ENCODE measurements around the gene ATL1.
"Not testable (repeated sequence)": the region's sequence is repeated elsewhere in the genome, so short reads cannot be mapped to it uniquely, and the experiment has no call there.

Gene ATL1

GRCh38 chr14:50544911-50545310 lies 15.0 kb upstream of the ATL1 start:
- H3K27me3 ChIP-seq (ENCODE audit: control insufficient read depth, insufficient read depth, low read length), result no peaks in the 10 kb centered on the region
- H3K4me3 ChIP-seq (ENCODE audit: low read length), result no peak overlapping the region
- no peak overlapping the region for H3K9ac ChIP-seq (ENCODE audit: low read length)
- H3K4me1 ChIP-seq (ENCODE audit: control insufficient read depth, insufficient read depth, low read length), result no peaks in the 10 kb centered on the region
- no peak overlapping the region for H3K27ac ChIP-seq (ENCODE audit: low read depth, low read length)
- no peaks in the 10 kb centered on the region for H3K36me3 ChIP-seq (ENCODE audit: control insufficient read depth, insufficient read depth, low read length)

DNA sequence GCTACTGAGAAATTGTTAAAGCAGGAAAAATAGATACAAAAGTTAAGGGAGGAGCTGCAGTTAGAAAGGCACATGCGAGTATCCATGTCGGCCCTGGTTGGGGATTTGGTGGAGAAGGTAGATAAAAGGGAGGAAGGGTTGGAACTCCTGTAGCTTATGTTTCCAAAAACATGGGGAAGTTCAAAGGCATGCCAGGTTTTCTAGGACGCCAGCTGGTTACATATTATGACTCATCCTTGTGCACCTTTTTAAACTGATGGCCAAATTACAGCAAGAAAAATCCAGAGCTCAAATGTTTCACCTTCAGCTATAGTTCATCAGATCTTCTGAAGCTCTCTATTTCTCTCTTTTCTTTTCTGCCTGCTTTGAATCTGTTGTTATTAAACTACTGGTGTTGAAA lies 14.3 kb upstream of the ATL1 start:
- H3K4me3 ChIP-seq (ENCODE audit: low read length), result no peak overlapping the region
- no peak overlapping the region for H3K27ac ChIP-seq (ENCODE audit: low read depth, low read length)
- H3K4me1 ChIP-seq (ENCODE audit: control insufficient read depth, insufficient read depth, low read length), result no peaks in the 10 kb centered on the region
- H3K36me3 ChIP-seq (ENCODE audit: control insufficient read depth, insufficient read depth, low read length), result no peaks in the 10 kb centered on the region
- no peaks in the 10 kb centered on the region for H3K27me3 ChIP-seq (ENCODE audit: control insufficient read depth, insufficient read depth, low read length)
- no peak overlapping the region for H3K9ac ChIP-seq (ENCODE audit: low read length)

DNA sequence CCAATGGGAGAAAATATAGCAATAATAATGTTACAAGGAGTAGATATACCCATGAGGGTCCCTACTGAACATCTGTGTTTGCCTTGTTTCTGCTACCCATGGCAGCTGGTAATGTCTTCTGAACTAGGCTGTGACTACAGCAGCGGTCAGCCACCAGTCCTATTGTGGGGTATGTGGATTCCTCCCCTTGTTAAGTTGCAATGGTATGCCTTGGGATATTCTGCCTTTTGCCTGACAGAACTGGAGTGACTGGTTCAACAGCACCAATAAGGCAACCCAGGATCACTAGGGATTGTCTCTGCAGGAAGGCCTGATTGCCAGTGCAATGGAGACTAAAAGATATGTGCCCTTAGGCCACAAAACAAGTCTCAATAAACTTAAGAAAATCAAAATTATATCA lies 9.7 kb upstream of the ATL1 start:
- H3K27ac ChIP-seq (ENCODE audit: low read depth, low read length), result no peak overlapping the region
- H3K4me3 ChIP-seq (ENCODE audit: low read length), result no peak overlapping the region
- no peaks in the 10 kb centered on the region for H3K36me3 ChIP-seq (ENCODE audit: control insufficient read depth, insufficient read depth, low read length)
- no peak overlapping the region for H3K9ac ChIP-seq (ENCODE audit: low read length)
- H3K27me3 ChIP-seq (ENCODE audit: control insufficient read depth, insufficient read depth, low read length), result no peaks in the 10 kb centered on the region
- H3K4me1 ChIP-seq (ENCODE audit: control insufficient read depth, insufficient read depth, low read length), result no peaks in the 10 kb centered on the region

GRCh38 chr14:50551877-50552276 lies 8.1 kb upstream of the ATL1 start:
- no peak overlapping the region for H3K4me3 ChIP-seq (ENCODE audit: low read length)
- H3K9ac ChIP-seq (ENCODE audit: low read length), result no peak overlapping the region
- H3K36me3 ChIP-seq (ENCODE audit: control insufficient read depth, insufficient read depth, low read length), result no peaks in the 10 kb centered on the region
- no peaks in the 10 kb centered on the region for H3K4me1 ChIP-seq (ENCODE audit: control insufficient read depth, insufficient read depth, low read length)
- no peaks in the 10 kb centered on the region for H3K27me3 ChIP-seq (ENCODE audit: control insufficient read depth, insufficient read depth, low read length)
- no peak overlapping the region for H3K27ac ChIP-seq (ENCODE audit: low read depth, low read length)

GRCh38 chr14:50552796-50553195 lies 7.1 kb upstream of the ATL1 start:
- not testable (repeated sequence) for H3K27ac ChIP-seq (ENCODE audit: low read depth, low read length)

DNA sequence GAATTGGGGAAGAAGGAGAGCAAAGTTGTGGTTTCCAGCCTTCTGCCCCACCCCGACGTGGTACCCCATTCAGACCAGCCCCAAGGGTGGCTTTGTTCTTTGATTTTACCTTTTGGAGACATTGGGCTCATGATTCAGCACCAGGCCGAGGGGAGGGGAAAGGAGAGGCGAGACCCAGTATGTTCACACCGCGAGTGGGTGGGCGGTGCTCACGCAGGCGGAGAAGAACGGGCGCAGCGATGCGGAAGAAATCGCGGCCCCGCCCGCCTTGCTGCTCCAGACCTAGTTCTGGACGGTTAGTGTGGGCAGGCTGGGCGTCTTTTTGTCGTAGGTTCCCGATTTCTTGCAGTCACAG lies 963 bp downstream of the ATL1 start:
- Histone ChIP-seq H3K36me3 (ENCODE audit: control insufficient read depth, insufficient read depth, low read length) (no peaks in the 10 kb centered on the region), H3K9ac (ENCODE audit: low read length) (no peak overlapping the region), H3K27me3 (ENCODE audit: control insufficient read depth, insufficient read depth, low read length) (no peaks in the 10 kb centered on the region), H3K4me3 (ENCODE audit: low read length) (peak overlapping the region; percentile 88), H3K27ac (ENCODE audit: low read depth, low read length) (peak overlapping the region; percentile 96), H3K4me1 (ENCODE audit: control insufficient read depth, insufficient read depth, low read length) (peaks cover 4% of the 10 kb centered on the region)

More at GRCh38 chr14:50552796-50553195, 7.1 kb upstream of the ATL1 start:
- not testable (repeated sequence) for H3K4me1 ChIP-seq (ENCODE audit: control insufficient read depth, insufficient read depth, low read length); H3K9ac ChIP-seq (ENCODE audit: low read length); H3K4me3 ChIP-seq (ENCODE audit: low read length); H3K27me3 ChIP-seq (ENCODE audit: control insufficient read depth, insufficient read depth, low read length); H3K36me3 ChIP-seq (ENCODE audit: control insufficient read depth, insufficient read depth, low read length)

- H3K4me1 ChIP-seq (ENCODE audit: control insufficient read depth, insufficient read depth, low read length), result peaks cover 4% of the 10 kb centered on the region
- no peaks in the 10 kb centered on the region for H3K36me3 ChIP-seq (ENCODE audit: control insufficient read depth, insufficient read depth, low read length)
- H3K9ac ChIP-seq (ENCODE audit: low read length), result no peak overlapping the region
- H3K27ac ChIP-seq (ENCODE audit: low read depth, low read length), result no peak overlapping the region
- no peak overlapping the region for H3K4me3 ChIP-seq (ENCODE audit: low read length)
- H3K27me3 ChIP-seq (ENCODE audit: control insufficient read depth, insufficient read depth, low read length), result no peaks in the 10 kb centered on the region
These were observed 2.9 kb downstream of the ATL1 start for GRCh38 chr14:50562841-50563240.

GRCh38 chr14:50569714-50570274 lies 9.8 kb downstream of the ATL1 start:
- no peak overlapping the region for H3K9ac ChIP-seq (ENCODE audit: low read length)
- H3K4me3 ChIP-seq (ENCODE audit: low read length), result no peak overlapping the region
- H3K27ac ChIP-seq (ENCODE audit: low read depth, low read length), result no peak overlapping the region
- no peaks in the 10 kb centered on the region for H3K4me1 ChIP-seq (ENCODE audit: control insufficient read depth, insufficient read depth, low read length)
- H3K36me3 ChIP-seq (ENCODE audit: control insufficient read depth, insufficient read depth, low read length), result no peaks in the 10 kb centered on the region
- H3K27me3 ChIP-seq (ENCODE audit: control insufficient read depth, insufficient read depth, low read length), result no peaks in the 10 kb centered on the region

- no peaks in the 10 kb centered on the region for H3K27me3 ChIP-seq (ENCODE audit: control insufficient read depth, insufficient read depth, low read length)
- no peaks in the 10 kb centered on the region for H3K36me3 ChIP-seq (ENCODE audit: control insufficient read depth, insufficient read depth, low read length)
- H3K4me3 ChIP-seq (ENCODE audit: low read length), result no peak overlapping the region
- no peak overlapping the region for H3K27ac ChIP-seq (ENCODE audit: low read depth, low read length)
- no peaks in the 10 kb centered on the region for H3K4me1 ChIP-seq (ENCODE audit: control insufficient read depth, insufficient read depth, low read length)
- H3K9ac ChIP-seq (ENCODE audit: low read length), result no peak overlapping the region
These were observed 13.9 kb downstream of the ATL1 start for GRCh38 chr14:50573862-50574261.

DNA sequence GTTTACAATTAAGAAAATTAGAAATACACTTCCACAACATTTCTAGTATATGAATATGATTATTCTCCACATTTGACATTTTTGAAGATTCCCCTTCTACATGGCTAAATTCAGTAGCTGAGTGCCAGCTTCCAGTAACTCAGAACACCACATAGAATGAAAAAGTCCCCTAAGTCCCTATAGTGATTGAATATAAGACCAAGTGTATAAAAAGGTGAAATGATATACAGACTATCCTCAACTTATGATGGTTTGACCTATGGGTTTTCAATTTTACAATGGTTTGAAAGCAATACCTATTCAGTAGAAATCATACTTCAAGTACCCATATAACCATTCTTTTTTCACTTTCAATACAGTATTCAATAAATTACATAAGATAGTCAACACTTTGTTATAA lies 15.8 kb downstream of the ATL1 start:
- no peaks in the 10 kb centered on the region for H3K27me3 ChIP-seq (ENCODE audit: control insufficient read depth, insufficient read depth, low read length)
- H3K27ac ChIP-seq (ENCODE audit: low read depth, low read length), result no peak overlapping the region
- H3K9ac ChIP-seq (ENCODE audit: low read length), result no peak overlapping the region
- no peaks in the 10 kb centered on the region for H3K4me1 ChIP-seq (ENCODE audit: control insufficient read depth, insufficient read depth, low read length)
- no peaks in the 10 kb centered on the region for H3K36me3 ChIP-seq (ENCODE audit: control insufficient read depth, insufficient read depth, low read length)
- H3K4me3 ChIP-seq (ENCODE audit: low read length), result no peak overlapping the region

DNA sequence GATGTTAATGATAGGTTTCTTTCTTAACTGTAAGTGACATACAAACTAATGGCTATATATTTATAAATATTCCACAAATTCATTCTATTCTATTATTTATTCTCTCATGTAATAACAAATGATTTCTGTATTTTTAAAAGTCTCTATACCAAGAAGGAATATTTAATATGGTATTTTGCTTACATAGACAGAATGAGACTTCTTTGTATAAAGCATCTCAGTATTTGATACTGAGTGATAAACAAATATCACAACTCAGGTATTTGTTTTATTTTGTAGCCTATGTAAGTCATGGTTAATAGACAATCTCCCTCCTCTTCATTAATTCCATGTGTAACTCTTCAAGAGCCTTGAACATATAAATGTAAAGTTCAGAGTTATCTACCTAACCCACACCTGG lies 18.0 kb downstream of the ATL1 start:
- no peaks in the 10 kb centered on the region for H3K4me1 ChIP-seq (ENCODE audit: control insufficient read depth, insufficient read depth, low read length)
- H3K4me3 ChIP-seq (ENCODE audit: low read length), result no peak overlapping the region
- no peak overlapping the region for H3K27ac ChIP-seq (ENCODE audit: low read depth, low read length)

GRCh38 chr14:50578433-50578832 lies 18.5 kb downstream of the ATL1 start:
- Histone ChIP-seq H3K4me1 (ENCODE audit: control insufficient read depth, insufficient read depth, low read length) (no peaks in the 10 kb centered on the region), H3K36me3 (ENCODE audit: control insufficient read depth, insufficient read depth, low read length) (no peaks in the 10 kb centered on the region), H3K4me3 (ENCODE audit: low read length) (no peak overlapping the region), H3K27me3 (ENCODE audit: control insufficient read depth, insufficient read depth, low read length) (no peaks in the 10 kb centered on the region), H3K9ac (ENCODE audit: low read length) (no peak overlapping the region), H3K27ac (ENCODE audit: low read depth, low read length) (no peak overlapping the region)

More for the DNA sequence above, 18.0 kb downstream of the ATL1 start:
- Histone ChIP-seq H3K27me3 (ENCODE audit: control insufficient read depth, insufficient read depth, low read length) (no peaks in the 10 kb centered on the region), H3K36me3 (ENCODE audit: control insufficient read depth, insufficient read depth, low read length) (no peaks in the 10 kb centered on the region), H3K9ac (ENCODE audit: low read length) (no peak overlapping the region)

GRCh38 chr14:50590464-50590863 lies 30.5 kb downstream of the ATL1 start:
- no peak overlapping the region for H3K9ac ChIP-seq (ENCODE audit: low read length)
- H3K4me1 ChIP-seq (ENCODE audit: control insufficient read depth, insufficient read depth, low read length), result no peaks in the 10 kb centered on the region
- no peaks in the 10 kb centered on the region for H3K27me3 ChIP-seq (ENCODE audit: control insufficient read depth, insufficient read depth, low read length)
- H3K4me3 ChIP-seq (ENCODE audit: low read length), result no peak overlapping the region
- no peak overlapping the region for H3K27ac ChIP-seq (ENCODE audit: low read depth, low read length)
- peaks cover 2% of the 10 kb centered on the region for H3K36me3 ChIP-seq (ENCODE audit: control insufficient read depth, insufficient read depth, low read length)

Measured in rectal smooth muscle tissue (tissue), 1 donor.